Femur (tissue), 1 donor: ENCODE measurements around the gene APBB1.

Experiments
- DNase-seq: peaks from one replicate; pipeline ENCODE4 v3.0.0-alpha.2; 2017

The APBB1 gene

GRCh38 chr11:6350043-6350442, 68.9 kb downstream of the APBB1 start:
- no peak for DNase-seq

- no peak for DNase-seq
Observed at GRCh38 chr11:6345366-6345765, 73.5 kb downstream of the APBB1 start.
